GM23338 (cell line): Measurements from ENCODE around the gene POMGNT1. TPM values are rescaled to one million over a fixed set of nuclear protein-coding genes. Genes with fewer than 3 reads are reported as not detected.

Experiments
- ATAC-seq: fragments of 200-7000 bp; cut with Tn5 transposase; 3 replicates; pipeline ENCODE4 v1.9.1; 2020
- DNase-seq: peaks from one replicate; pipeline ENCODE4 v3.0.0-alpha.2; 2015; ENCODE audit warnings: low spot score
- H2AFZ ChIP-seq: fragments of 200-600 bp; sonication (generic); 2 replicates; pipeline ENCODE4 v1.8.0; 2016; ENCODE audit warnings: antibody characterized with exemption, mild to moderate bottlenecking, moderate library complexity
- H3F3A ChIP-seq: fragments of 200-600 bp; sonication (generic); replicated peaks from 2 replicates; pipeline ENCODE4 v1.8.0; 2017; ENCODE audit warnings: antibody characterized with exemption, mixed run types, low read depth
- H3K27ac ChIP-seq: fragments of 200-600 bp; sonication (generic); 2 replicates; pipeline ENCODE4 v1.6.1; 2016; ENCODE audit warnings: low read depth
- H3K27me3 ChIP-seq: fragments of 200-600 bp; sonication (generic); 2 replicates; pipeline ENCODE4 v1.8.0; 2016; ENCODE audit warnings: mild to moderate bottlenecking, mixed run types, moderate library complexity; ENCODE audit not compliant: insufficient read depth
- H3K36me3 ChIP-seq: fragments of 200-600 bp; sonication (generic); 2 replicates; pipeline ENCODE4 v1.8.0; 2016; ENCODE audit warnings: mild to moderate bottlenecking; ENCODE audit not compliant: insufficient read depth
- H3K4me1 ChIP-seq: fragments of 200-600 bp; sonication (generic); 2 replicates; pipeline ENCODE4 v1.8.0; 2016; ENCODE audit warnings: mild to moderate bottlenecking, moderate library complexity; ENCODE audit not compliant: insufficient read depth
- H3K4me2 ChIP-seq: fragments of 200-600 bp; sonication (generic); 2 replicates; pipeline ENCODE4 v1.7.1; 2017; ENCODE audit warnings: mixed run types
- H3K4me3 ChIP-seq: fragments of 200-600 bp; sonication (generic); 2 replicates; pipeline ENCODE4 v1.6.1; 2016; ENCODE audit warnings: mixed run types
- H3K79me2 ChIP-seq: fragments of 200-600 bp; sonication (generic); replicated peaks from 2 replicates; pipeline ENCODE4 v1.8.0; 2017; ENCODE audit warnings: mild to moderate bottlenecking; ENCODE audit not compliant: insufficient read depth
- H3K9me2 ChIP-seq: fragments of 200-600 bp; sonication (generic); 2 replicates; pipeline ENCODE4 v1.8.0; 2017; ENCODE audit not compliant: insufficient read depth
- H4K20me1 ChIP-seq: fragments of 200-600 bp; sonication (generic); replicated peaks from 2 replicates; pipeline ENCODE4 v1.8.0; 2017; ENCODE audit warnings: mild to moderate bottlenecking; ENCODE audit not compliant: insufficient read depth
- H3K27ac Mint-ChIP-seq: 2 replicates; pipeline ENCODE4 v1.8.0; 2020; ENCODE audit warnings: inconsistent platforms, mild to moderate bottlenecking, moderate library complexity, mixed read lengths
- H3K27me3 Mint-ChIP-seq: 3 replicates; pipeline ENCODE4 v1.8.0; 2022; ENCODE audit warnings: low read depth, mild to moderate bottlenecking, moderate library complexity, mixed read lengths, inconsistent platforms; ENCODE audit not compliant: insufficient read depth, poor library complexity
- H3K36me3 Mint-ChIP-seq: 3 replicates; pipeline ENCODE4 v1.8.0; 2021; ENCODE audit warnings: low read depth, mild to moderate bottlenecking, inconsistent platforms, moderate library complexity, mixed read lengths
- H3K4me1 Mint-ChIP-seq: 3 replicates; pipeline ENCODE4 v1.8.0; 2020; ENCODE audit warnings: mild to moderate bottlenecking, inconsistent platforms, mixed read lengths
- H3K4me3 Mint-ChIP-seq: 3 replicates; pipeline ENCODE4 v1.8.0; 2021; ENCODE audit warnings: moderate library complexity, mild to moderate bottlenecking, inconsistent platforms, mixed read lengths
- H3K9me3 Mint-ChIP-seq: 3 replicates; pipeline ENCODE4 v1.8.0; 2020; ENCODE audit warnings: moderate library complexity, mild to moderate bottlenecking, inconsistent platforms, mixed read lengths
- CTCF ChIP-seq, 2 experiments: fragments of 200-600 bp in 1 of 2; sonication (generic) in 1 of 2; conservative IDR thresholded peaks; 2 replicates each; pipeline versions ENCODE4 v1.5.1 to v1.6.1; 2016 to 2017; ENCODE audit warnings: antibody characterized with exemption in 2 of 2, low read depth in 2 of 2, mild to moderate bottlenecking in 2 of 2, moderate library complexity in 1 of 2
- JUNB ChIP-seq: IDR thresholded peaks from one replicate; pipeline ENCODE4 v1.6.1; 2016; ENCODE audit warnings: antibody characterized with exemption; ENCODE audit not compliant: unreplicated experiment
- POLR2AphosphoS5 ChIP-seq: IDR thresholded peaks from 2 replicates; pipeline ENCODE4 v1.6.1; 2016; ENCODE audit warnings: antibody characterized with exemption, low read depth
- STAT1 ChIP-seq: IDR thresholded peaks from one replicate; pipeline ENCODE4 v1.6.1; 2016; ENCODE audit warnings: antibody characterized with exemption; ENCODE audit not compliant: unreplicated experiment
- ZNF331 ChIP-seq: fragments of 250-450 bp; sonication (Bioruptor Pico); IDR thresholded peaks from 2 replicates; pipeline ENCODE4 v1.5.0; 2020; ENCODE audit warnings: low read depth, mild to moderate bottlenecking, moderate library complexity
- polyA plus RNA-seq: library from polyadenylated mRNA; unstranded; fragments of >200 nt; fragmentation: Nextera tagmentation; extraction: Ambion mirVana; gene quantifications from 2 replicates; pipeline ENCODE4 v1.2.1, GENCODE V29; 2016
- total RNA-seq: library from RNA; depleted of rRNA; stranded (reverse); fragments of >200 nt; shearing (Covaris generic); gene quantifications from 2 replicates; pipeline ENCODE4 v1.2.3, GENCODE V29; 2014
- TF ChIP-seq, protein P1 (sequence below): IDR thresholded peaks from one replicate; pipeline ENCODE4 v1.6.1; 2018; ENCODE audit warnings: antibody characterized with exemption; ENCODE audit not compliant: unreplicated experiment

The POMGNT1 gene
- total and polyA plus RNA-seq, 2 experiments from 2014 or later = 24.3 to 32.1 TPM

DNA sequence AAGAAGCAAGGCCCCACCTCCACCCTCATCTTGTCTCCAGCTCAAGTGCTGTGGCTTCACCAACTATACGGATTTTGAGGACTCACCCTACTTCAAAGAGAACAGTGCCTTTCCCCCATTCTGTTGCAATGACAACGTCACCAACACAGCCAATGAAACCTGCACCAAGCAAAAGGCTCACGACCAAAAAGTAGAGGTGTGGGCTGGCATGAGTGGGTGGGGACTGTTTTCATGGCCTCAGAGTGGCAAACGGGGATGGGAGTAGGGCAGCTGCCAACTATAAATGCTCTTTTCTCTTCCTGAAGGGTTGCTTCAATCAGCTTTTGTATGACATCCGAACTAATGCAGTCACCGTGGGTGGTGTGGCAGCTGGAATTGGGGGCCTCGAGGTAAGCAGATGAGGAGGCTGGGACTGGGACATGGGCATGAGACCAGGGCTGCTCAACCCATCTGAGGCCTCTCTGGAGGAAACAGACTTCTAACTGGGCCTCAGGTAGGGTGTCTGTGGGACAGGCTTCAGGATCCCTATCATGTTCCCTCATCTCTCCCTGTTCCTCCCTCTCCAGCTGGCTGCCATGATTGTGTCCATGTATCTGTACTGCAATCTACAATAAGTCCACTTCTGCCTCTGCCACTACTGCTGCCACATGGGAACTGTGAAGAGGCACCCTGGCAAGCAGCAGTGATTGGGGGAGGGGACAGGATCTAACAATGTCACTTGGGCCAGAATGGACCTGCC is 13.1 kb downstream of the POMGNT1 start (continued):
- TF ChIP-seq, protein P1, sequence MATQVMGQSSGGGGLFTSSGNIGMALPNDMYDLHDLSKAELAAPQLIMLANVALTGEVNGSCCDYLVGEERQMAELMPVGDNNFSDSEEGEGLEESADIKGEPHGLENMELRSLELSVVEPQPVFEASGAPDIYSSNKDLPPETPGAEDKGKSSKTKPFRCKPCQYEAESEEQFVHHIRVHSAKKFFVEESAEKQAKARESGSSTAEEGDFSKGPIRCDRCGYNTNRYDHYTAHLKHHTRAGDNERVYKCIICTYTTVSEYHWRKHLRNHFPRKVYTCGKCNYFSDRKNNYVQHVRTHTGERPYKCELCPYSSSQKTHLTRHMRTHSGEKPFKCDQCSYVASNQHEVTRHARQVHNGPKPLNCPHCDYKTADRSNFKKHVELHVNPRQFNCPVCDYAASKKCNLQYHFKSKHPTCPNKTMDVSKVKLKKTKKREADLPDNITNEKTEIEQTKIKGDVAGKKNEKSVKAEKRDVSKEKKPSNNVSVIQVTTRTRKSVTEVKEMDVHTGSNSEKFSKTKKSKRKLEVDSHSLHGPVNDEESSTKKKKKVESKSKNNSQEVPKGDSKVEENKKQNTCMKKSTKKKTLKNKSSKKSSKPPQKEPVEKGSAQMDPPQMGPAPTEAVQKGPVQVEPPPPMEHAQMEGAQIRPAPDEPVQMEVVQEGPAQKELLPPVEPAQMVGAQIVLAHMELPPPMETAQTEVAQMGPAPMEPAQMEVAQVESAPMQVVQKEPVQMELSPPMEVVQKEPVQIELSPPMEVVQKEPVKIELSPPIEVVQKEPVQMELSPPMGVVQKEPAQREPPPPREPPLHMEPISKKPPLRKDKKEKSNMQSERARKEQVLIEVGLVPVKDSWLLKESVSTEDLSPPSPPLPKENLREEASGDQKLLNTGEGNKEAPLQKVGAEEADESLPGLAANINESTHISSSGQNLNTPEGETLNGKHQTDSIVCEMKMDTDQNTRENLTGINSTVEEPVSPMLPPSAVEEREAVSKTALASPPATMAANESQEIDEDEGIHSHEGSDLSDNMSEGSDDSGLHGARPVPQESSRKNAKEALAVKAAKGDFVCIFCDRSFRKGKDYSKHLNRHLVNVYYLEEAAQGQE = no peak
- TF ChIP-seq JUNB (no peak), ZNF331 (no peak), POLR2AphosphoS5 (no peak), STAT1 (no peak)

- Histone ChIP-seq H3F3A (no peaks in the 10 kb centered on the region), H3K79me2 (no peaks in the 10 kb centered on the region), H4K20me1 (no peaks in the 10 kb centered on the region), H3K4me1 (no peaks in the 10 kb centered on the region; the same call in 1 of the 2 replicates), H2AFZ (no peak overlapping the region), H3K27me3 (0 out of 2 replicates have a peak, but pooled peaks cover 6% of the 10 kb centered on the region), H3K4me3 (no peak overlapping the region), H3K4me2 (no peak overlapping the region), H3K9me2 (no peaks in the 10 kb centered on the region), H3K27ac (no peak overlapping the region), H3K36me3 (no peaks in the 10 kb centered on the region)
- Mint-ChIP-seq H3K4me1 (peaks cover 7% of the 10 kb centered on the region; the same call in 2 of the 3 replicates), H3K9me3 (no peaks in the 10 kb centered on the region), H3K27ac (no peak overlapping the region), H3K4me3 (no peak overlapping the region), H3K36me3 (0 out of 3 replicates have a peak, but pooled peaks cover 5% of the 10 kb centered on the region), H3K27me3 (peaks cover 10% of the 10 kb centered on the region)
- TF ChIP-seq STAT1 = no peak
- ATAC-seq (no peak), DNase-seq (no peak)
Observed at GRCh38 chr1:46183926-46184557, 14.2 kb downstream of the POMGNT1 start.

GRCh38 chr1:46183079-46183847 is 15.0 kb downstream of the POMGNT1 start:
- DNase-seq = peak; percentile 26
- 0 out of 3 replicates have a peak, but pooled peaks cover 5% of the 10 kb centered on the region for H3K36me3 Mint-ChIP-seq

More at GRCh38 chr1:46183079-46183847, 15.0 kb downstream of the POMGNT1 start:
- Mint-ChIP-seq H3K4me1 (peaks cover 7% of the 10 kb centered on the region; the same call in 2 of the 3 replicates), H3K27ac (no peak overlapping the region), H3K9me3 (no peaks in the 10 kb centered on the region), H3K27me3 (peaks cover 10% of the 10 kb centered on the region), H3K4me3 (no peak overlapping the region)
- no peaks in the 10 kb centered on the region for H4K20me1 ChIP-seq
- no peaks in the 10 kb centered on the region for H3F3A ChIP-seq
- peak in 1 of 2 experiments; percentile 23; a peak in 1 of 4 replicates for TF ChIP-seq CTCF (conservative IDR thresholded peaks at IDR 0.05; ENCODE audit: low read depth in 2 of 2)
- TF ChIP-seq, protein P1 = no peak
- TF ChIP-seq STAT1 = no peak
- no peaks in the 10 kb centered on the region; the same call in 1 of the 2 replicates for H3K4me1 ChIP-seq
- no peak overlapping the region for H3K4me3 ChIP-seq
- no peak overlapping the region for H3K27ac ChIP-seq
- 0 out of 2 replicates have a peak, but pooled peaks cover 6% of the 10 kb centered on the region for H3K27me3 ChIP-seq
- H3K4me2 ChIP-seq = no peak overlapping the region
- no peaks in the 10 kb centered on the region for H3K36me3 ChIP-seq
- H2AFZ ChIP-seq = no peak overlapping the region
- H3K9me2 ChIP-seq = no peaks in the 10 kb centered on the region
- ATAC-seq = peak; percentile 9
- H3K79me2 ChIP-seq = no peaks in the 10 kb centered on the region
